Measurements from ENCODE around the gene PABPC1L.
A peak's percentile ranks its signal among the peaks of the same experiment; 100 is the strongest.

The PABPC1L gene

GRCh38 chr20:44900231-44900854 is 9.5 kb upstream of the PABPC1L start:
- no peak for DNase-seq (ENCODE audit: low spot score)

GRCh38 chr20:44901974-44902373 is 7.9 kb upstream of the PABPC1L start:
- no peak for DNase-seq (ENCODE audit: low spot score)

- DNase-seq (ENCODE audit: low spot score) = no peak
These were observed 5.5 kb upstream of the PABPC1L start for GRCh38 chr20:44904377-44904776.

- no peak for DNase-seq (ENCODE audit: low spot score)
These were observed 631 bp upstream of the PABPC1L start for GRCh38 chr20:44908987-44909871.

GRCh38 chr20:44910690-44911262 is 916 bp downstream of the PABPC1L start:
- peak; percentile 29 for DNase-seq (ENCODE audit: low spot score)

GRCh38 chr20:44911264-44911921 is 1.5 kb downstream of the PABPC1L start:
- peak; percentile 96 for DNase-seq (ENCODE audit: low spot score)

GRCh38 chr20:44912189-44912588 is 2.3 kb downstream of the PABPC1L start:
- DNase-seq (ENCODE audit: low spot score) = no peak

- DNase-seq (ENCODE audit: low spot score) = no peak
These were observed 5.1 kb downstream of the PABPC1L start for GRCh38 chr20:44914924-44915323.

- DNase-seq (ENCODE audit: low spot score) = no peak
These were observed 6.7 kb downstream of the PABPC1L start for GRCh38 chr20:44916586-44916985.

- DNase-seq (ENCODE audit: low spot score) = no peak
These were observed 7.5 kb downstream of the PABPC1L start for GRCh38 chr20:44917399-44917798.

- DNase-seq (ENCODE audit: low spot score) = no peak
These were observed 8.5 kb downstream of the PABPC1L start for GRCh38 chr20:44918342-44918741.

GRCh38 chr20:44918761-44919160 is 8.9 kb downstream of the PABPC1L start:
- no peak for DNase-seq (ENCODE audit: low spot score)

GRCh38 chr20:44921447-44921846 is 11.6 kb downstream of the PABPC1L start:
- DNase-seq (ENCODE audit: low spot score) = no peak

- no peak for DNase-seq (ENCODE audit: low spot score)
These were observed 14.7 kb downstream of the PABPC1L start for GRCh38 chr20:44924541-44924940.

GRCh38 chr20:44928595-44928994 is 18.7 kb downstream of the PABPC1L start:
- DNase-seq (ENCODE audit: low spot score) = no peak

GRCh38 chr20:44930517-44931168 is 20.8 kb downstream of the PABPC1L start:
- DNase-seq (ENCODE audit: low spot score) = no peak

- no peak for DNase-seq (ENCODE audit: low spot score)
These were observed 22.1 kb downstream of the PABPC1L start for GRCh38 chr20:44931911-44932310.

GRCh38 chr20:44932916-44933315 is 23.1 kb downstream of the PABPC1L start:
- no peak for DNase-seq (ENCODE audit: low spot score)

- no peak for DNase-seq (ENCODE audit: low spot score)
These were observed 26.6 kb downstream of the PABPC1L start for GRCh38 chr20:44936510-44936909.

GRCh38 chr20:44938637-44939036 is 28.8 kb downstream of the PABPC1L start:
- DNase-seq (ENCODE audit: low spot score) = no peak

GRCh38 chr20:44941120-44941691 is 31.3 kb downstream of the PABPC1L start:
- DNase-seq (ENCODE audit: low spot score) = no peak
